DND-41 (cell line): ENCODE measurements around the gene ASCL2.

Source experiments
- ATAC-seq: fragments of 200-7000 bp; cut with Tn5 transposase; 3 replicates; pipeline ENCODE4 v1.9.1; 2021; ENCODE audit warnings: low read depth; ENCODE audit not compliant: insufficient read depth
- DNase-seq: peaks from one replicate; pipeline ENCODE4 v3.0.0-alpha.2; 2020
- H2AFZ ChIP-seq: 2 replicates; pipeline ENCODE4 v1.6.0; 2012; ENCODE audit warnings: low read depth, low read length
- H3K27ac ChIP-seq: 2 replicates; pipeline ENCODE4 v1.5.1; 2012; ENCODE audit warnings: low read length, inconsistent platforms
- H3K27me3 ChIP-seq: fragments of 200-600 bp; sonication (generic); 2 replicates; pipeline ENCODE4 v1.6.0; 2012; ENCODE audit warnings: low read length, mild to moderate bottlenecking, inconsistent platforms; ENCODE audit not compliant: insufficient read depth, poor library complexity
- H3K36me3 ChIP-seq: 2 replicates; pipeline ENCODE4 v1.5.1; 2012; ENCODE audit warnings: low read length, inconsistent platforms; ENCODE audit not compliant: insufficient read depth
- H3K4me1 ChIP-seq: 2 replicates; pipeline ENCODE4 v1.5.1; 2012; ENCODE audit warnings: mild to moderate bottlenecking, low read length; ENCODE audit not compliant: insufficient read depth
- H3K4me2 ChIP-seq: 2 replicates; pipeline ENCODE4 v1.6.0; 2012; ENCODE audit warnings: mild to moderate bottlenecking, moderate library complexity, low read length, inconsistent platforms; ENCODE audit not compliant: insufficient read depth
- H3K4me3 ChIP-seq, 2 experiments: fragments of 200-600 bp in 1 of 2; shearing (Covaris generic) in 1 of 2; 2 replicates each; pipeline ENCODE4 v1.5.1; 2012 to 2016; ENCODE audit warnings: inconsistent platforms in 2 of 2, low read length in 2 of 2, mild to moderate bottlenecking in 2 of 2, low read depth in 1 of 2, moderate library complexity in 1 of 2
- H3K79me2 ChIP-seq: 2 replicates; pipeline ENCODE4 v1.6.0; 2012; ENCODE audit warnings: low read length, inconsistent platforms; ENCODE audit not compliant: insufficient read depth
- H3K9ac ChIP-seq: 2 replicates; pipeline ENCODE4 v1.6.0; 2012; ENCODE audit warnings: low read depth, mild to moderate bottlenecking, inconsistent platforms, low read length, moderate library complexity
- H3K9me3 ChIP-seq: 2 replicates; pipeline ENCODE4 v1.5.1; 2012; ENCODE audit warnings: low read length, moderate library complexity, mild to moderate bottlenecking, inconsistent platforms; ENCODE audit not compliant: insufficient read depth, severe bottlenecking
- H4K20me1 ChIP-seq: 2 replicates; pipeline ENCODE4 v1.6.0; 2012; ENCODE audit warnings: low read length; ENCODE audit not compliant: insufficient read depth
- CTCF ChIP-seq: IDR thresholded peaks from 2 replicates; pipeline ENCODE4 v1.5.1; 2012; ENCODE audit warnings: borderline replicate concordance, low read length, moderate library complexity, mild to moderate bottlenecking; ENCODE audit not compliant: poor library complexity, severe bottlenecking; ENCODE audit errors: extremely low read depth
- EZH2 ChIP-seq: IDR thresholded peaks from 3 replicates; pipeline ENCODE4 v1.6.1; 2012; ENCODE audit warnings: borderline replicate concordance, low read depth, mild to moderate bottlenecking, moderate library complexity, low read length, inconsistent platforms; ENCODE audit not compliant: severe bottlenecking

ASCL2 gene

GRCh38 chr11:2251138-2251537, 19.2 kb downstream of the ASCL2 start:
- no peak overlapping the region for H2AFZ ChIP-seq
- no peaks in the 10 kb centered on the region for H4K20me1 ChIP-seq
- H3K4me2 ChIP-seq, result no peak overlapping the region
- DNase-seq, result no peak
- H3K4me1 ChIP-seq, result no peaks in the 10 kb centered on the region
- no peaks in the 10 kb centered on the region for H3K36me3 ChIP-seq
- no peak for ATAC-seq
- H3K79me2 ChIP-seq, result no peaks in the 10 kb centered on the region
- H3K27me3 ChIP-seq, result no peaks in the 10 kb centered on the region
- H3K27ac ChIP-seq, result no peak overlapping the region
- H3K9ac ChIP-seq, result no peak overlapping the region
- no peak for TF ChIP-seq CTCF
- no peak for TF ChIP-seq EZH2
- no peaks in the 10 kb centered on the region for H3K9me3 ChIP-seq
- no peak overlapping the region for H3K4me3 ChIP-seq

DNA sequence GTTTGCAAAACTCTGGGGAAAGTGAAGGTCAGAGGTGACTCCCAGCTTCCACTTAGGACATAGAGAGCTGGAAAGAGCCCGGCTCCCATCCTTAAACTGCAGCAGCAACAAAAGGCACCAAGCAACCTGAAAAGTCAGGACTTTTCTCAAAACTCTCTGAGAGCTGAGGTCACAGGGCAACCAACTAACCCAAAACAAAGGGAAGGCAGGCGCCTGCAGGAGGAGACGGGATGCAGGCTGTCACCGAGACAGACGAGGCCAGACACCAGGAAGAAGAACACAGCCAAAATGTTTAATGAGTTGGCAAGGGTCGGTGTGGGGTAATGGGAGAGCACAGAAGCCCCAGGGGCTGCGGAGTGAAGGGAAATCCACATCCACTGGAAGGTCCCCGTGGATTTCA, 19.9 kb downstream of the ASCL2 start:
- Histone ChIP-seq H3K79me2 (no peaks in the 10 kb centered on the region), H3K9ac (no peak overlapping the region), H2AFZ (no peak overlapping the region), H3K27ac (no peak overlapping the region), H3K4me2 (no peak overlapping the region), H3K27me3 (no peaks in the 10 kb centered on the region), H3K36me3 (no peaks in the 10 kb centered on the region), H3K4me1 (no peaks in the 10 kb centered on the region), H3K4me3 (no peak overlapping the region), H4K20me1 (no peaks in the 10 kb centered on the region), H3K9me3 (no peaks in the 10 kb centered on the region)
- DNase-seq, result no peak
- TF ChIP-seq CTCF, result no peak
- TF ChIP-seq EZH2, result no peak
- ATAC-seq, result no peak

- no peak overlapping the region for H2AFZ ChIP-seq
- no peaks in the 10 kb centered on the region for H3K36me3 ChIP-seq
- H3K4me1 ChIP-seq, result no peaks in the 10 kb centered on the region
- H3K9me3 ChIP-seq, result no peaks in the 10 kb centered on the region
- H3K79me2 ChIP-seq, result no peaks in the 10 kb centered on the region
- H3K9ac ChIP-seq, result no peak overlapping the region
- DNase-seq, result no peak
- H3K27me3 ChIP-seq, result no peaks in the 10 kb centered on the region
- H3K4me2 ChIP-seq, result no peak overlapping the region
- ATAC-seq, result no peak
- TF ChIP-seq EZH2, result no peak
- TF ChIP-seq CTCF, result no peak
- H3K27ac ChIP-seq, result no peak overlapping the region
- no peaks in the 10 kb centered on the region for H4K20me1 ChIP-seq
- no peak overlapping the region for H3K4me3 ChIP-seq
These were observed 20.3 kb downstream of the ASCL2 start for GRCh38 chr11:2250041-2250440.

GRCh38 chr11:2249189-2249916, 21.0 kb downstream of the ASCL2 start:
- DNase-seq (no peak), ATAC-seq (no peak)
- no peak overlapping the region for H3K4me2 ChIP-seq
- H3K9ac ChIP-seq, result no peak overlapping the region
- no peaks in the 10 kb centered on the region for H3K79me2 ChIP-seq
- H4K20me1 ChIP-seq, result no peaks in the 10 kb centered on the region
- no peak overlapping the region for H3K4me3 ChIP-seq
- H3K27me3 ChIP-seq, result no peaks in the 10 kb centered on the region
- no peaks in the 10 kb centered on the region for H3K9me3 ChIP-seq
- H3K27ac ChIP-seq, result no peak overlapping the region
- H3K4me1 ChIP-seq, result no peaks in the 10 kb centered on the region
- no peak overlapping the region for H2AFZ ChIP-seq
- no peak for TF ChIP-seq CTCF
- TF ChIP-seq EZH2, result no peak
- H3K36me3 ChIP-seq, result no peaks in the 10 kb centered on the region
